GM18508 (cell line): Measurements from ENCODE around the gene C20orf204.
"Not testable (repeated sequence)": the region's sequence is repeated elsewhere in the genome, so short reads cannot be mapped to it uniquely, and the experiment has no call there.

Experiments used
- ATAC-seq: cut with Tn5 transposase; IDR thresholded peaks from one replicate; pipeline ENCODE4 v1.9.1; 2021; ENCODE audit warnings: moderate number of reproducible peaks; ENCODE audit not compliant: insufficient read depth, unreplicated experiment

Gene C20orf204

GRCh38 chr20:64035933-64036345 is at the start of gene C20orf204:
Gene C20orf204, plus strand, starts transcription at chr20:64036182. Its CDS starts 142 bp downstream, at chr20:64036324.
- ATAC-seq: no peak

GRCh38 chr20:64000906-64001305 is 35.1 kb upstream of the C20orf204 start:
- ATAC-seq: no peak

GRCh38 chr20:64001607-64002011 is 34.4 kb upstream of the C20orf204 start:
- ATAC-seq: no peak

- no peak for ATAC-seq
Measured at GRCh38 chr20:64003960-64004725, 31.8 kb upstream of the C20orf204 start.

- ATAC-seq: no peak
Measured at GRCh38 chr20:64005394-64005793, 30.6 kb upstream of the C20orf204 start.

- no peak for ATAC-seq
Measured at GRCh38 chr20:64006490-64006889, 29.5 kb upstream of the C20orf204 start.

GRCh38 chr20:64006902-64007301 is 29.1 kb upstream of the C20orf204 start:
- ATAC-seq: no peak

- no peak for ATAC-seq
Measured at GRCh38 chr20:64009811-64010387, 26.1 kb upstream of the C20orf204 start.

GRCh38 chr20:64010711-64011237 is 25.2 kb upstream of the C20orf204 start:
- no peak for ATAC-seq

- no peak for ATAC-seq
Measured at GRCh38 chr20:64011366-64011779, 24.6 kb upstream of the C20orf204 start.

- not testable (repeated sequence) for ATAC-seq
Measured at GRCh38 chr20:64012385-64013154, 23.4 kb upstream of the C20orf204 start.

GRCh38 chr20:64015635-64016034 is 20.3 kb upstream of the C20orf204 start:
- no peak for ATAC-seq

- ATAC-seq: no peak
Measured at GRCh38 chr20:64021124-64021975, 14.6 kb upstream of the C20orf204 start.

- no peak for ATAC-seq
Measured at GRCh38 chr20:64022671-64023360, 13.2 kb upstream of the C20orf204 start.

GRCh38 chr20:64023361-64024140 is 12.4 kb upstream of the C20orf204 start:
- ATAC-seq: no peak

- ATAC-seq: no peak
Measured at GRCh38 chr20:64024141-64024990, 11.6 kb upstream of the C20orf204 start.

- ATAC-seq: no peak
Measured at GRCh38 chr20:64025101-64025825, 10.7 kb upstream of the C20orf204 start.
